Astrocyte of the cerebellum (primary cell): ENCODE results near the gene RAB43.
"Not testable (repeated sequence)": the region's sequence is repeated elsewhere in the genome, so short reads cannot be mapped to it uniquely, and the experiment has no call there.

ENCODE experiments used
- DNase-seq: peaks from one replicate; pipeline ENCODE4 v3.0.0-alpha.2; 2011; ENCODE audit warnings: low read depth
- H3K4me3 ChIP-seq: 2 replicates; pipeline ENCODE4 v1.5.1; 2011; ENCODE audit warnings: mild to moderate bottlenecking, low read depth, low read length, moderate library complexity
- in situ Hi-C: cut with HindIII; loops from 2 replicates; pipeline ENCODE4 v1.10.0; 2017; ENCODE audit warnings: low sequenced_read_pairs
- TF ChIP-seq, protein P1 (sequence below): IDR thresholded peaks from 2 replicates; pipeline ENCODE4 v1.5.1; 2012; ENCODE audit warnings: low read length, low read depth, moderate library complexity, mild to moderate bottlenecking; ENCODE audit errors: missing control alignments

RAB43 gene

DNA sequence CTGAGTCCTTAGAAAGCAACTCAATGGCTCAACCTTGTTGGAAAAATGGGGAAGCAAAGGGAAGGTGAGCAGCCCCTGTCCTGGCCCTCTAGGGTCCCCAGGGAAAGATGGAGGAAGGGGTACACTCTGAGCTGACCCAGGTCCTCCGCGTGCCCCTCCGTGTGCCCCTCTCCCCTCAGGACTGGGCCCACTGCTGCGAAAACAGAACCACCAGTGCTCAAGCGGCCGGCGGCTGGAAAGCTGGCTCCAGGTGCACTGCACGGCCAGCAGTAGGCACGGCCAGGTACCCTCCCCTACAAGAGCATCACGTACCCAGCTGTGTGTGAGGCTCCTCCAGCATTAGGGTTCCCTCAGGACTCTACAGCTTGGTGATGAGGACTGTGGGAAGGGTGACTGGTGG is 26.3 kb downstream of the RAB43 start:
- H3K4me3 ChIP-seq: no peak overlapping the region
- TF ChIP-seq, protein P1, sequence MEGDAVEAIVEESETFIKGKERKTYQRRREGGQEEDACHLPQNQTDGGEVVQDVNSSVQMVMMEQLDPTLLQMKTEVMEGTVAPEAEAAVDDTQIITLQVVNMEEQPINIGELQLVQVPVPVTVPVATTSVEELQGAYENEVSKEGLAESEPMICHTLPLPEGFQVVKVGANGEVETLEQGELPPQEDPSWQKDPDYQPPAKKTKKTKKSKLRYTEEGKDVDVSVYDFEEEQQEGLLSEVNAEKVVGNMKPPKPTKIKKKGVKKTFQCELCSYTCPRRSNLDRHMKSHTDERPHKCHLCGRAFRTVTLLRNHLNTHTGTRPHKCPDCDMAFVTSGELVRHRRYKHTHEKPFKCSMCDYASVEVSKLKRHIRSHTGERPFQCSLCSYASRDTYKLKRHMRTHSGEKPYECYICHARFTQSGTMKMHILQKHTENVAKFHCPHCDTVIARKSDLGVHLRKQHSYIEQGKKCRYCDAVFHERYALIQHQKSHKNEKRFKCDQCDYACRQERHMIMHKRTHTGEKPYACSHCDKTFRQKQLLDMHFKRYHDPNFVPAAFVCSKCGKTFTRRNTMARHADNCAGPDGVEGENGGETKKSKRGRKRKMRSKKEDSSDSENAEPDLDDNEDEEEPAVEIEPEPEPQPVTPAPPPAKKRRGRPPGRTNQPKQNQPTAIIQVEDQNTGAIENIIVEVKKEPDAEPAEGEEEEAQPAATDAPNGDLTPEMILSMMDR: no peak
- DNase-seq: no peak
- in situ Hi-C loops: no loop called here

DNA sequence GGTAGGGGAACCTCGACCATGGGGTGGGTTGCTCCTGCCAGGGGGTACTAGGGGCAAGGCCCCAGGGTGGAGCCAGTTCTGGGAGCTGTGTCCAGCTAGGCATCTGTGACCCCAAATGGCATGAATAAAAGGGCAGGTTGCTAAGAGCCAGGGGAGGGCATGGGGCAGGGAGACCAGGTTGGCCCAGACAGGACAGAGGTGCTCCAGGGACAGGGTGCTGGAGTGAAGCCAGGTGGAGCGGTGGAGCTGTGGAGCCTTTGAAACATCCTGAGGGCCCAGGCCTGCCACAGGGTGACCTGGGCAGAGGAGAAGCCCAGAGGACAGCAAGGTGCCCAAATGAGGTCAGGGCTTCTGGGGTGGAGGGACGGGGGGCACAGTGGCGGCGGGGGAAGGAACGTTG is 33.3 kb downstream of the RAB43 start:
- in situ Hi-C loops: loop anchor here (10.0 kb wide), 1 partner anchor 94 kb away; the partner anchor contains the start of gene CFAP92
- DNase-seq, H3K4me3 ChIP-seq: not testable (repeated sequence)

DNA sequence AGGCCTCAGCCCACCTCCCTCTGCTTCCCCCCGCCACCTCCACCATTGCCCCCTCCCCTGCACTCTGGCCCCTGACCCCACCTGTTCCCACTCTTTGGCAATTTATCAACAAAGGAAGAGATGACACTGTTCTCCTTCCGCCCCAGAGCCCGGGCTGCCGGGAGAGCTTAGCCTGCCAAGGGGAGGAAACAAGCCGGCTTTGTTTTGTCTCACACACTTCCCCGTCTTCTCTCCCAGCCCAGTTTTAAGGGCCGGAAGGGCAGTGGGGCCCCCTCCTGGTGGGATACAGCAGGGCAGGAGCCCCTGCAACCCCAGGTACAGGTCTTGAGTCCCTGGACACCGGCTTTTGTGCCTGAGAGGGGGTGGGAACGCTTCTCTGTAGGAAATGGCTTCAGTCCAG is 33.7 kb downstream of the RAB43 start:
- H3K4me3 ChIP-seq, DNase-seq: not testable (repeated sequence)
- in situ Hi-C loops: loop anchor here (10.0 kb wide), 1 partner anchor 93 kb away; the partner anchor contains the start of gene CFAP92

DNA sequence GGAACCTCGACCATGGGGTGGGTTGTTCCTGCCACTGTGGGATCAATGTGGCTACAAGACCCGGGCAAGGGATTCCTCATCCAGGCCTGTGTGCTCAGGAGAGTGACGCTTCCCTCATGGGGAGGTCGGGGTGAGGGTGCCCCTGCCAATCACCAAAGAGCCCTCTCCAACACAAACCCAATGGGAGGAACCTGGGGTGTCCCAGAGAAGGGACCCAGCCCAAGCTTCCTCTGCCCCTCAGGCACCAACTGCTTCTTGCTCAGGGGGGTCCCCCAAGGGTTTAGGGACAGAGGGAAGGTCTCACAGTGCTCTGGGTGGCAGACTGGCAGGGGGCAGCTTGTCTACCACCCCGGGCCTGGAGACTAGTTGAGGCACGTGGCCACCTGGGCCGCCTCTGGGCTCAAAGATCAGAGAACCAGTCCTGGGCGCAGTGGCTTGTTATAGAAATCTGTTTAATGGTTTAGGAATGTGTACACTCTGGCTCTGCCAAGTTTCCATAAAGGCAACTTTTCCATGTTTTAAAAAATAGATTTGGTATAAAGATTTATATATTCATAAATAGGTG is 34.4 kb downstream of the RAB43 start:
- in situ Hi-C loops: loop anchor here (10.0 kb wide), 1 partner anchor 92 kb away; the partner anchor contains the start of gene CFAP92
- no peak overlapping the region for H3K4me3 ChIP-seq
- DNase-seq: no peak
- TF ChIP-seq, protein P1: no peak

DNA sequence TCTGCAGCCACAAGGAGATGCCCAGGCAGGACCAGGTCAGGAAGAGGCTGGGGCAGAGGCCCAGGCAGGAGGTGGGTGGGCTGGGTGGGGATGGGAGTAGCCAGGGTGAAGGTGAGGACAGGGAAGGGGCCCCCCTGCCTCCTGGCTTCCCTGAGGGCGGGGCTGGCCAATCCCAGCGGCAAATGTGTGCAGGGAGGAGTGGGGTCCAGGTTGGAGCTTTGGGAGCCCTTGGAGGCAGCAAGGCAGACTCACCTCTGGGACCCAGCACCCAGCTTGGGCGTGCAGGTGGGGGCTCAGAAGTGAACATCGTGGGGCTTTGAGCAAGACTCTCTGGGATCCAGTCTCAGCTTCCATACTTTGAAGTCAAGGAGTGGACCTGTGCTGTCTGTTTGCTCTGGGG is 35.8 kb downstream of the RAB43 start:
- in situ Hi-C loops: loop anchor here (10.0 kb wide), 1 partner anchor 91 kb away; the partner anchor contains the start of gene CFAP92
- no peak for DNase-seq
- no peak overlapping the region for H3K4me3 ChIP-seq
- TF ChIP-seq, protein P1: no peak

DNA sequence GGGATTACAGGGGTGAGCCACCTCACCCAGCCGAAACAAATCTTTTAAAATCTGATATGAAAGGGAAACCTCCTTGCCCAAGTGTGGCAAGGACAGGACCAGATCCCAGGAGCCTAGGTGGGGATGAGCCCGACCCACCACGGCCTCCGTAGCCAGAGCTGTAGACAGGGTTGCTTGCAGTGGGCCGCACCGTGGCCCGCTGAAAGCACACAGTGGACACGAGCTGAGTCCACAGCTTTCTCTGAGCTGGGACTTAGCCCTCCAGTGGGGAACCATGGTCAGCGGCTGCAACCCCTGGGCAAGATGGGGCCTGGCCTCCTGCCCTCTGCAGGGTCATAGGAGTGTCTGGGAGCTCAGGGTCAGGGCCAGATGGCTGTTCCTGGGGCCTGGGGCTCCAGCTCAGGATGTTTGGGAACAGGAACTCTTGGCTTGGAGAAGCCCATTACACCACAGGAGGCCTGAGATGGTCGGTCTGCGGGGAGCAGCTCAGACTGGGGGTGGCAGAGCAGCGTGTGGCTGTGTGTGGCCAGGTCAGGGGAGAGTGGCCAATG is 36.4 kb downstream of the RAB43 start:
- TF ChIP-seq, protein P1: no peak
- in situ Hi-C loops: loop anchor here (10.0 kb wide), 1 partner anchor 90 kb away; the partner anchor contains the start of gene CFAP92
- DNase-seq: no peak
- H3K4me3 ChIP-seq: no peak overlapping the region

DNA sequence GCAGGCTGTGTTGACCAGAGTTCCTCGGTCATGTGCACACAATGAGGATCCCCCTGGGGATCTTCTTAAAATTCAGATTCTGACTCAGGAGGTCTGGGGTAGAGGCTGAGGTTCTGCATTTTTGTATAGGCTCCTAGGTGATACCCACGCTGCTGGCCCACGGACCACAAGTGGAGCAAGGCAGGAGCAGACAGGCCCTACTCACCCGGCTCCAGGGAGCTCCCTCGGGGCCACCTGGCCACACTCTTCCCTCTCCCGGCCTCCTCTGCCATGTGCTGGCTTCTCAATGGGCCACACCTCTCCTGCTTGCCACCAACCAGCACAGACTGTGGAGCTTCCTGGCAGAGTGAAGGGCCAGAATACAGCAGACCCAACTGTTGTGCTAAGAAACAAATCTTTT is 37.1 kb downstream of the RAB43 start:
- TF ChIP-seq, protein P1: no peak
- DNase-seq: no peak
- H3K4me3 ChIP-seq: no peak overlapping the region
- in situ Hi-C loops: loop anchor here (10.0 kb wide), 1 partner anchor 90 kb away; the partner anchor contains the start of gene CFAP92
